KBM-7 (cell line): Measurements from ENCODE around the gene SULF2.

Source experiments
- DNase-seq: peaks from one replicate; pipeline ENCODE4 v3.0.0-alpha.2; 2015
- in situ Hi-C: fragments of 300-500 bp; cut with MboI; formaldehyde crosslinking; loops from 2 replicates; pipeline ENCODE4 v1.14.3; 2020; ENCODE audit warnings: low sequenced_read_pairs, low pct_unique_long_range_greater_than_20kb, mixed read lengths

Gene SULF2

GRCh38 chr20:47724910-47725247 lies 60.4 kb downstream of the SULF2 start:
- DNase-seq: no peak

GRCh38 chr20:47724396-47724795 lies 60.9 kb downstream of the SULF2 start:
- no peak for DNase-seq
- in situ Hi-C loops: no loop called here

More at GRCh38 chr20:47724910-47725247, 60.4 kb downstream of the SULF2 start:
- in situ Hi-C loops: no loop called here

- no peak for DNase-seq
- in situ Hi-C loops: no loop called here
Measured at GRCh38 chr20:47723322-47723721, 62.0 kb downstream of the SULF2 start.

- DNase-seq: no peak
- in situ Hi-C loops: no loop called here
Measured at GRCh38 chr20:47720636-47721427, 64.4 kb downstream of the SULF2 start.

GRCh38 chr20:47719625-47720024 lies 65.7 kb downstream of the SULF2 start:
- no peak for DNase-seq
- in situ Hi-C loops: no loop called here

- no peak for DNase-seq
- in situ Hi-C loops: no loop called here
Measured at GRCh38 chr20:47719211-47719610, 66.1 kb downstream of the SULF2 start.

- in situ Hi-C loops: no loop called here
- no peak for DNase-seq
Measured at GRCh38 chr20:47718398-47718797, 66.9 kb downstream of the SULF2 start.

- in situ Hi-C loops: no loop called here
- DNase-seq: no peak
Measured at GRCh38 chr20:47717421-47717820, 67.9 kb downstream of the SULF2 start.

- in situ Hi-C loops: no loop called here
- DNase-seq: no peak
Measured at GRCh38 chr20:47713878-47714450, 71.3 kb downstream of the SULF2 start.

GRCh38 chr20:47713163-47713562 lies 72.1 kb downstream of the SULF2 start:
- in situ Hi-C loops: no loop called here
- no peak for DNase-seq

GRCh38 chr20:47711046-47711752 lies 74.1 kb downstream of the SULF2 start:
- no peak for DNase-seq
- in situ Hi-C loops: no loop called here

- DNase-seq: peak; percentile 62
- in situ Hi-C loops: no loop called here
Measured at GRCh38 chr20:47710665-47711045, 74.6 kb downstream of the SULF2 start.

GRCh38 chr20:47708953-47709833 lies 76.1 kb downstream of the SULF2 start:
- in situ Hi-C loops: no loop called here
- no peak for DNase-seq

GRCh38 chr20:47708140-47708807 lies 77.0 kb downstream of the SULF2 start:
- no peak for DNase-seq
- in situ Hi-C loops: no loop called here

- in situ Hi-C loops: no loop called here
- no peak for DNase-seq
Measured at GRCh38 chr20:47706345-47706744, 78.9 kb downstream of the SULF2 start.

GRCh38 chr20:47705497-47705856 lies 79.8 kb downstream of the SULF2 start:
- in situ Hi-C loops: no loop called here
- DNase-seq: no peak

GRCh38 chr20:47704746-47705496 lies 80.4 kb downstream of the SULF2 start:
- no peak for DNase-seq
- in situ Hi-C loops: no loop called here

- no peak for DNase-seq
- in situ Hi-C loops: no loop called here
Measured at GRCh38 chr20:47703748-47704147, 81.5 kb downstream of the SULF2 start.
